NCI-H2171 treated with DMSO at 0.1 percent for 48 hours (cell line): ENCODE results near the gene MAP4K2.

ENCODE experiments used
- DNase-seq: peaks from one replicate; lab custom pipeline; 2025; lab: John Stamatoyannopoulos, UW

Gene MAP4K2

GRCh38 chr11:64736654-64737053 lies 66.4 kb downstream of the MAP4K2 start:
- no peak for DNase-seq

- DNase-seq = no peak
Observed at GRCh38 chr11:64735725-64736259, 67.2 kb downstream of the MAP4K2 start.
